ENCODE results near the gene S100PBP.

S100PBP gene

GRCh38 chr1:32888677-32889420 is 71.4 kb downstream of the S100PBP start:
- TF ChIP-seq CREB1 (IDR thresholded peaks at IDR 0.05; ENCODE audit: low read depth) (no peak), CEBPB (IDR thresholded peaks at IDR 0.05) (no peak), TEAD4 (IDR thresholded peaks at IDR 0.05) (no peak), TAF1 (IDR thresholded peaks at IDR 0.05; ENCODE audit: low read depth) (no peak), ZBTB7A (IDR thresholded peaks at IDR 0.05; ENCODE audit: low read depth) (no peak), NFIC (IDR thresholded peaks at IDR 0.05) (no peak), MAX (IDR thresholded peaks at IDR 0.05) (no peak), REST (IDR thresholded peaks at IDR 0.05; ENCODE audit: low read depth) (no peak), RAD21 (IDR thresholded peaks at IDR 0.05; ENCODE audit: low read depth) (no peak), FOXM1 (IDR thresholded peaks at IDR 0.05; ENCODE audit: borderline replicate concordance, low read depth) (no peak)

GRCh38 chr1:32889731-32890278 is 72.4 kb downstream of the S100PBP start:
- TF ChIP-seq YY1 (IDR thresholded peaks at IDR 0.05; ENCODE audit: low read depth) (no peak), NFIC (IDR thresholded peaks at IDR 0.05) (no peak), ZBTB7A (IDR thresholded peaks at IDR 0.05; ENCODE audit: low read depth) (no peak), CREB1 (IDR thresholded peaks at IDR 0.05; ENCODE audit: low read depth) (no peak)

GRCh38 chr1:32890516-32891240 is 73.2 kb downstream of the S100PBP start:
- TF ChIP-seq USF1 (IDR thresholded peaks at IDR 0.05) (no peak), EP300 (IDR thresholded peaks at IDR 0.05; ENCODE audit: borderline replicate concordance) (no peak), RAD21 (IDR thresholded peaks at IDR 0.05; ENCODE audit: low read depth) (no peak), EGR1 (IDR thresholded peaks at IDR 0.05) (no peak), CREB1 (IDR thresholded peaks at IDR 0.05; ENCODE audit: low read depth) (no peak), REST (IDR thresholded peaks at IDR 0.05; ENCODE audit: low read depth) (no peak), TAF1 (IDR thresholded peaks at IDR 0.05; ENCODE audit: low read depth) (no peak), CEBPB (IDR thresholded peaks at IDR 0.05) (no peak), MAX (IDR thresholded peaks at IDR 0.05) (no peak)

- TF ChIP-seq CREB1 (IDR thresholded peaks at IDR 0.05; ENCODE audit: low read depth), result no peak
- TF ChIP-seq NFIC (IDR thresholded peaks at IDR 0.05), result no peak
- no peak for TF ChIP-seq MAX (IDR thresholded peaks at IDR 0.05)
- TF ChIP-seq FOXM1 (IDR thresholded peaks at IDR 0.05; ENCODE audit: borderline replicate concordance, low read depth), result no peak
- no peak for TF ChIP-seq CEBPB (IDR thresholded peaks at IDR 0.05)
- TF ChIP-seq TEAD4 (IDR thresholded peaks at IDR 0.05), result no peak
Measured at GRCh38 chr1:32891241-32891570, 73.8 kb downstream of the S100PBP start.

GRCh38 chr1:32891630-32892029 is 74.2 kb downstream of the S100PBP start:
- TF ChIP-seq CREB1 (IDR thresholded peaks at IDR 0.05; ENCODE audit: low read depth) (no peak), MAX (IDR thresholded peaks at IDR 0.05) (no peak), RAD21 (IDR thresholded peaks at IDR 0.05; ENCODE audit: low read depth) (no peak), TCF12 (IDR thresholded peaks at IDR 0.05; ENCODE audit: low read depth) (no peak), ZBTB7A (IDR thresholded peaks at IDR 0.05; ENCODE audit: low read depth) (no peak), FOXM1 (IDR thresholded peaks at IDR 0.05; ENCODE audit: borderline replicate concordance, low read depth) (no peak), EP300 (IDR thresholded peaks at IDR 0.05; ENCODE audit: borderline replicate concordance) (no peak), CEBPB (IDR thresholded peaks at IDR 0.05) (no peak), NFIC (IDR thresholded peaks at IDR 0.05) (no peak), REST (IDR thresholded peaks at IDR 0.05; ENCODE audit: low read depth) (no peak), YY1 (IDR thresholded peaks at IDR 0.05; ENCODE audit: low read depth) (no peak), EGR1 (IDR thresholded peaks at IDR 0.05) (no peak), USF1 (IDR thresholded peaks at IDR 0.05) (no peak), TEAD4 (IDR thresholded peaks at IDR 0.05) (no peak), TAF1 (IDR thresholded peaks at IDR 0.05; ENCODE audit: low read depth) (no peak)

Measured in Ishikawa (cell line).